ENCODE measurements around the gene MR1. TPM values are rescaled to one million over a fixed set of nuclear protein-coding genes. Genes with fewer than 3 reads are reported as not detected.

Gene MR1
- total and polyA plus RNA-seq, 9 of the 15 experiments (the other 6 are each of a cell fraction or from before 2014, with no cell fraction given) = 9.7 to 21.7 (median 15.6) TPM

DNA sequence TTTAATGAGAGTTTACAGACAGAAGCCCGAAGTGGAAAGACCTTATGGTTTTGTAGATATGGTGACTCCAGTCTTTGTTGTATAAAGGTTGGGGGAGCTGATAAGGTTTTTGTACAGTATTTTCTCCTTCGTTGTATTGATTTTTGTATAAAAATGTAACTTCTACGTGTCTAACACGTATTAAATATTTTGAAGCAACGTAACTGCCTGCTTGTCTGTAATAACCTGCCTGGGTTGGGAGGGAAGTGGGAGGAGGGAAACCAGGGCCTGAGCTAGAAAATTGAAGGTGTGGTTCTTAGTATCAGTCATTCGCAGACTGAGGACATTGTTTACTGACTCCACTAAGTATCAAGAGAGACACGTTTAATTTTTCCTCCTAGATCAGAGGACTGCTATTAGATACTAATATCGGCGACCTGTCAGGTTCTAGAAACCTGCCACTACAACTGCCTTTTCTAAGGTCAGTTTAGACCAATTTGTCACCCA lies 56.9 kb downstream of the MR1 start (continued):
- TF ChIP-seq, protein P1, sequence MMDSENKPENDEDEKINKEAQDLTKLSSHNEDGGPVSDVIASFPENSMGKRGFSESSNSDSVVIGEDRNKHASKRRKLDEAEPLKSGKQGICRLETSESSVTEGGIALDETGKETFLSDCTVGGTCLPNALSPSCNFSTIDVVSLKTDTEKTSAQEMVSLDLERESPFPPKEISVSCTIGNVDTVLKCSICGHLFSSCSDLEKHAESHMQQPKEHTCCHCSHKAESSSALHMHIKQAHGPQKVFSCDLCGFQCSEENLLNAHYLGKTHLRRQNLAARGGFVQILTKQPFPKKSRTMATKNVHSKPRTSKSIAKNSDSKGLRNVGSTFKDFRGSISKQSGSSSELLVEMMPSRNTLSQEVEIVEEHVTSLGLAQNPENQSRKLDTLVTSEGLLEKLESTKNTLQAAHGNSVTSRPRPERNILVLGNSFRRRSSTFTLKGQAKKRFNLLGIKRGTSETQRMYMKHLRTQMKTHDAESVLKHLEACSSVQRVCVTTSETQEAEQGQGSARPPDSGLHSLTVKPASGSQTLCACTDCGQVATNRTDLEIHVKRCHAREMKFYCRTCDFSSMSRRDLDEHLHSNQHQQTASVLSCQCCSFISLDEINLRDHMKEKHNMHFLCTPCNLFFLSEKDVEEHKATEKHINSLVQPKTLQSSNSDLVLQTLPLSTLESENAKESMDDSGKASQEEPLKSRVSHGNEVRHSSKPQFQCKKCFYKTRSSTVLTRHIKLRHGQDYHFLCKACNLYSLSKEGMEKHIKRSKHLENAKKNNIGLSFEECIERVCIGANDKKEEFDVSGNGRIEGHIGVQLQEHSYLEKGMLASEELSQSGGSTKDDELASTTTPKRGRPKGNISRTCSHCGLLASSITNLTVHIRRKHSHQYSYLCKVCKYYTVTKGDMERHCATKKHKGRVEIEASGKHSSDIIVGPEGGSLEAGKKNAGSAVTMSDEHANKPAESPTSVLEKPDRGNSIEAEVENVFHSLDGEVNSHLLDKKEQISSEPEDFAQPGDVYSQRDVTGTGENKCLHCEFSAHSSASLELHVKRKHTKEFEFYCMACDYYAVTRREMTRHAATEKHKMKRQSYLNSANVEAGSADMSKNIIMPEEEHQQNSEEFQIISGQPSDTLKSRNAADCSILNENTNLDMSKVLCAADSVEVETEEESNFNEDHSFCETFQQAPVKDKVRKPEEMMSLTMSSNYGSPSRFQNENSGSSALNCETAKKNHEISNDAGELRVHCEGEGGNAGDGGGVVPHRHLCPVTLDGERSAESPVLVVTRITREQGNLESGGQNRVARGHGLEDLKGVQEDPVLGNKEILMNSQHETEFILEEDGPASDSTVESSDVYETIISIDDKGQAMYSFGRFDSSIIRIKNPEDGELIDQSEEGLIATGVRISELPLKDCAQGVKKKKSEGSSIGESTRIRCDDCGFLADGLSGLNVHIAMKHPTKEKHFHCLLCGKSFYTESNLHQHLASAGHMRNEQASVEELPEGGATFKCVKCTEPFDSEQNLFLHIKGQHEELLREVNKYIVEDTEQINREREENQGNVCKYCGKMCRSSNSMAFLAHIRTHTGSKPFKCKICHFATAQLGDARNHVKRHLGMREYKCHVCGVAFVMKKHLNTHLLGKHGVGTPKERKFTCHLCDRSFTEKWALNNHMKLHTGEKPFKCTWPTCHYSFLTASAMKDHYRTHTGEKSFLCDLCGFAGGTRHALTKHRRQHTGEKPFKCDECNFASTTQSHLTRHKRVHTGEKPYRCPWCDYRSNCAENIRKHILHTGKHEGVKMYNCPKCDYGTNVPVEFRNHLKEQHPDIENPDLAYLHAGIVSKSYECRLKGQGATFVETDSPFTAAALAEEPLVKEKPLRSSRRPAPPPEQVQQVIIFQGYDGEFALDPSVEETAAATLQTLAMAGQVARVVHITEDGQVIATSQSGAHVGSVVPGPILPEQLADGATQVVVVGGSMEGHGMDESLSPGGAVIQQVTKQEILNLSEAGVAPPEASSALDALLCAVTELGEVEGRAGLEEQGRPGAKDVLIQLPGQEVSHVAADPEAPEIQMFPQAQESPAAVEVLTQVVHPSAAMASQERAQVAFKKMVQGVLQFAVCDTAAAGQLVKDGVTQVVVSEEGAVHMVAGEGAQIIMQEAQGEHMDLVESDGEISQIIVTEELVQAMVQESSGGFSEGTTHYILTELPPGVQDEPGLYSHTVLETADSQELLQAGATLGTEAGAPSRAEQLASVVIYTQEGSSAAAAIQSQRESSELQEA (IDR thresholded peaks at IDR 0.05; ENCODE audit: low read depth) = no peak
- TF ChIP-seq, protein P2, sequence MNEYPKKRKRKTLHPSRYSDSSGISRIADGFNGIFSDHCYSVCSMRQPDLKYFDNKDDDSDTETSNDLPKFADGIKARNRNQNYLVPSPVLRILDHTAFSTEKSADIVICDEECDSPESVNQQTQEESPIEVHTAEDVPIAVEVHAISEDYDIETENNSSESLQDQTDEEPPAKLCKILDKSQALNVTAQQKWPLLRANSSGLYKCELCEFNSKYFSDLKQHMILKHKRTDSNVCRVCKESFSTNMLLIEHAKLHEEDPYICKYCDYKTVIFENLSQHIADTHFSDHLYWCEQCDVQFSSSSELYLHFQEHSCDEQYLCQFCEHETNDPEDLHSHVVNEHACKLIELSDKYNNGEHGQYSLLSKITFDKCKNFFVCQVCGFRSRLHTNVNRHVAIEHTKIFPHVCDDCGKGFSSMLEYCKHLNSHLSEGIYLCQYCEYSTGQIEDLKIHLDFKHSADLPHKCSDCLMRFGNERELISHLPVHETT (CRISPR knock-in tag; conservative IDR thresholded peaks at IDR 0.05 in 1 of 2, IDR thresholded peaks at IDR 0.05 in 1 of 2) = 0 out of 4 replicates have a peak, but pooled peaks of 1 of the 2 experiments have one; percentile 31
- TF ChIP-seq TAL1 (IDR thresholded peaks at IDR 0.05) (peak; percentile 86), SMAD2 (IDR thresholded peaks at IDR 0.05; ENCODE audit: low read depth, low read length) (no peak), ZNF830 (CRISPR knock-in tag; IDR thresholded peaks at IDR 0.05) (no peak), RBBP5 (IDR thresholded peaks at IDR 0.05; ENCODE audit: borderline replicate concordance, insufficient read depth, low read length, poor library complexity, severe bottlenecking) (no peak), MAFK (IDR thresholded peaks at IDR 0.05; ENCODE audit: low read length) (no peak), NR4A1 (CRISPR knock-in tag; IDR thresholded peaks at IDR 0.05) (no peak), NR4A1 (tag; IDR thresholded peaks at IDR 0.05) (no peak), ZZZ3 (IDR thresholded peaks at IDR 0.05) (no peak), ZNF316 (IDR thresholded peaks at IDR 0.05) (no peak), BRF1 (IDR thresholded peaks at IDR 0.05; ENCODE audit: borderline replicate concordance, extremely low read depth, insufficient read length) (no peak), MTF1 (CRISPR knock-in tag; IDR thresholded peaks at IDR 0.05; ENCODE audit: borderline replicate concordance) (no peak), ZKSCAN3 (CRISPR knock-in tag; IDR thresholded peaks at IDR 0.05) (no peak), SAP30 (IDR thresholded peaks at IDR 0.05; ENCODE audit: borderline replicate concordance, insufficient read depth, low read depth, low read length, poor library complexity, severe bottlenecking) (no peak)
